OCI-LY1 (cell line): ENCODE data around the gene SP6.

Experiments
- H2AFZ ChIP-seq: fragments of 200-600 bp; sonication (generic), shearing (Covaris generic); 2 replicates; pipeline ENCODE4 v1.6.0; 2014; ENCODE audit warnings: antibody characterized with exemption, mild to moderate bottlenecking, low read length
- H3F3A ChIP-seq: fragments of 200-600 bp; sonication (generic), shearing (Covaris generic); 2 replicates; pipeline ENCODE4 v1.6.0; 2014; ENCODE audit warnings: mild to moderate bottlenecking, antibody characterized with exemption, low read length, moderate library complexity; ENCODE audit not compliant: insufficient read depth
- H3K27ac ChIP-seq: fragments of 200-600 bp; sonication (generic); 2 replicates; pipeline ENCODE4 v1.5.1; 2014; ENCODE audit warnings: low read length, mixed run types, mild to moderate bottlenecking, low read depth; ENCODE audit not compliant: poor library complexity, severe bottlenecking
- H3K27me3 ChIP-seq: fragments of 200-600 bp; sonication (generic); 2 replicates; pipeline ENCODE4 v1.6.0; 2014; ENCODE audit warnings: antibody characterized with exemption, mild to moderate bottlenecking, low read length, moderate library complexity; ENCODE audit not compliant: insufficient read depth
- H3K36me3 ChIP-seq: fragments of 200-600 bp; sonication (generic); 2 replicates; pipeline ENCODE4 v1.6.1; 2014; ENCODE audit warnings: mild to moderate bottlenecking, antibody characterized with exemption, low read length, moderate library complexity, mixed read lengths; ENCODE audit not compliant: insufficient read depth
- H3K4me1 ChIP-seq: fragments of 200-600 bp; sonication (generic); 2 replicates; pipeline ENCODE4 v1.5.1; 2014; ENCODE audit warnings: mild to moderate bottlenecking, low read length, moderate library complexity; ENCODE audit not compliant: insufficient read depth, severe bottlenecking
- H3K4me2 ChIP-seq: fragments of 200-600 bp; sonication (generic), shearing (Covaris generic); 2 replicates; pipeline ENCODE4 v1.6.1; 2014; ENCODE audit warnings: low read length
- H3K4me3 ChIP-seq: fragments of 200-600 bp; sonication (generic); 2 replicates; pipeline ENCODE4 v1.5.1; 2014; ENCODE audit warnings: low read length, low read depth, mild to moderate bottlenecking, mixed read lengths; ENCODE audit not compliant: poor library complexity, severe bottlenecking
- H3K79me2 ChIP-seq: fragments of 200-600 bp; shearing (Covaris generic); 2 replicates; pipeline ENCODE4 v1.6.1; 2016; ENCODE audit warnings: mixed run types, low read length, mixed read lengths; ENCODE audit not compliant: insufficient read depth
- H3K9ac ChIP-seq: fragments of 200-600 bp; sonication (generic), shearing (Covaris generic); 2 replicates; pipeline ENCODE4 v1.6.1; 2014; ENCODE audit warnings: mild to moderate bottlenecking, low read length, mixed read lengths
- H3K9me2 ChIP-seq: fragments of 200-600 bp; sonication (generic), shearing (Covaris generic); 2 replicates; pipeline ENCODE4 v1.6.1; 2014; ENCODE audit warnings: low read depth, mild to moderate bottlenecking, low read length, mixed read lengths
- H3K9me3 ChIP-seq: fragments of 200-600 bp; shearing (Covaris generic); 2 replicates; pipeline ENCODE4 v1.6.1; 2014; ENCODE audit warnings: low read length, mixed read lengths
- H4K20me1 ChIP-seq: fragments of 200-600 bp; sonication (generic), shearing (Covaris generic); 2 replicates; pipeline ENCODE4 v1.6.0; 2016; ENCODE audit warnings: mild to moderate bottlenecking, low read length; ENCODE audit not compliant: insufficient read depth
- EZH2 ChIP-seq: fragments of 200-600 bp; sonication (generic), shearing (Covaris generic); IDR thresholded peaks from 2 replicates; pipeline ENCODE4 v1.8.0; 2017; ENCODE audit warnings: borderline replicate concordance, mixed run types, mild to moderate bottlenecking, antibody characterized with exemption, low read length, moderate library complexity, mixed read lengths
- TF ChIP-seq, protein P1 (sequence below): fragments of 200-600 bp; sonication (generic), shearing (Covaris generic); IDR thresholded peaks from 2 replicates; pipeline ENCODE4 v1.5.1; 2017; ENCODE audit warnings: mild to moderate bottlenecking, antibody characterized with exemption, low read length, moderate library complexity, mixed read lengths

Gene SP6

DNA sequence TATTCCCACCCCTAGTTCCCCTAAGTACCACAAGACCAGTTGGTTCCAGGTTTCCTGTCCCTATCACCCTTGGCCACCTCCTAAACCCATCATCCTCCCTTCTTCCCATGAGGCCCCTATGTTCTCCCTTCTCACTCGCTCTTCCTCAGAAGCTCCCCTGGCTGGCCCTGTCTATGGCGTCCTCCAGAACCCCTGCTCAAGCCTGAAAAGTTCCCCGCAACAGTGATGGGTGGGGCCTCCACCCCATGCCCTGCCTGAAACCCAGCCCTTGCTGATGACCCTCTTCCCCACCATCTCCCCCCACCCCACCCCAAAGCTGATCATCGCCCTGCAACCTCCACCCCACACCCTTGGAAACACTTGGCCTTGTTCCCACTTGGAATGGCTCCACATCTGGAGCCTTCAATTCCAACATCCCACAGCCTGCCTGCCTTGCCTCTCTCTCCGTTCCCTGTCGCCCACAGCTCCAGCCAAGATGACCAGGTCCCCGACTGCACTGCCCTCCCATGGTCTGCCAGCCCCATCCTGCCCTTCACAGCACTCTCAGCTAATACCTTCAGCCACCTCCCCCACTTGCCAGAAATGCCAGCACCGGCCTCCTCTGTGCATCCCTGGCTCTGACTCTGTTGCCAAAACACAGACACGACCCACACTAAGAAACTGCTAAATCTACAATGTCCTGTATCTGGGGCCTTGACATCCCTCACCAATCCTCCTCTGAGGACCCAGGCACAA lies 39.9 kb downstream of the SP6 start:
- Histone ChIP-seq H3K4me1 (no peaks in the 10 kb centered on the region), H3K9me2 (no peaks in the 10 kb centered on the region), H3K36me3 (peaks cover 51% of the 10 kb centered on the region), H3K4me2 (no peak overlapping the region), H3K27ac (no peak overlapping the region), H3K4me3 (no peak overlapping the region), H2AFZ (no peak overlapping the region), H3K79me2 (no peaks in the 10 kb centered on the region), H3F3A (no peaks in the 10 kb centered on the region), H4K20me1 (no peaks in the 10 kb centered on the region), H3K27me3 (no peaks in the 10 kb centered on the region), H3K9me3 (no peaks in the 10 kb centered on the region), H3K9ac (no peak overlapping the region)
- TF ChIP-seq EZH2, result no peak
- TF ChIP-seq, protein P1, sequence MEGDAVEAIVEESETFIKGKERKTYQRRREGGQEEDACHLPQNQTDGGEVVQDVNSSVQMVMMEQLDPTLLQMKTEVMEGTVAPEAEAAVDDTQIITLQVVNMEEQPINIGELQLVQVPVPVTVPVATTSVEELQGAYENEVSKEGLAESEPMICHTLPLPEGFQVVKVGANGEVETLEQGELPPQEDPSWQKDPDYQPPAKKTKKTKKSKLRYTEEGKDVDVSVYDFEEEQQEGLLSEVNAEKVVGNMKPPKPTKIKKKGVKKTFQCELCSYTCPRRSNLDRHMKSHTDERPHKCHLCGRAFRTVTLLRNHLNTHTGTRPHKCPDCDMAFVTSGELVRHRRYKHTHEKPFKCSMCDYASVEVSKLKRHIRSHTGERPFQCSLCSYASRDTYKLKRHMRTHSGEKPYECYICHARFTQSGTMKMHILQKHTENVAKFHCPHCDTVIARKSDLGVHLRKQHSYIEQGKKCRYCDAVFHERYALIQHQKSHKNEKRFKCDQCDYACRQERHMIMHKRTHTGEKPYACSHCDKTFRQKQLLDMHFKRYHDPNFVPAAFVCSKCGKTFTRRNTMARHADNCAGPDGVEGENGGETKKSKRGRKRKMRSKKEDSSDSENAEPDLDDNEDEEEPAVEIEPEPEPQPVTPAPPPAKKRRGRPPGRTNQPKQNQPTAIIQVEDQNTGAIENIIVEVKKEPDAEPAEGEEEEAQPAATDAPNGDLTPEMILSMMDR, result no peak

- H3K36me3 ChIP-seq, result peaks cover 51% of the 10 kb centered on the region
Measured at GRCh38 chr17:47810200-47810821, 40.7 kb downstream of the SP6 start.

GRCh38 chr17:47808830-47809480 lies 42.0 kb downstream of the SP6 start:
- no peaks in the 10 kb centered on the region for H3K4me1 ChIP-seq
- no peak for TF ChIP-seq EZH2
- TF ChIP-seq, protein P1, result no peak
- H3F3A ChIP-seq, result no peaks in the 10 kb centered on the region
- no peaks in the 10 kb centered on the region for H3K9me2 ChIP-seq
- no peak overlapping the region for H3K4me3 ChIP-seq
- H4K20me1 ChIP-seq, result no peaks in the 10 kb centered on the region
- H3K79me2 ChIP-seq, result no peaks in the 10 kb centered on the region
- H3K36me3 ChIP-seq, result peaks cover 45% of the 10 kb centered on the region
- no peaks in the 10 kb centered on the region for H3K9me3 ChIP-seq
- H3K4me2 ChIP-seq, result no peak overlapping the region
- no peak overlapping the region for H2AFZ ChIP-seq
- no peaks in the 10 kb centered on the region for H3K27me3 ChIP-seq
- H3K27ac ChIP-seq, result no peak overlapping the region
- H3K9ac ChIP-seq, result no peak overlapping the region

More at GRCh38 chr17:47810200-47810821, 40.7 kb downstream of the SP6 start:
- no peaks in the 10 kb centered on the region for H3K27me3 ChIP-seq
- H3K79me2 ChIP-seq, result no peaks in the 10 kb centered on the region
- H3K9ac ChIP-seq, result no peak overlapping the region
- no peak overlapping the region for H3K4me2 ChIP-seq
- H2AFZ ChIP-seq, result no peak overlapping the region
- TF ChIP-seq, protein P1, result no peak
- no peak for TF ChIP-seq EZH2
- H3K4me1 ChIP-seq, result no peaks in the 10 kb centered on the region
- H4K20me1 ChIP-seq, result no peaks in the 10 kb centered on the region
- H3F3A ChIP-seq, result no peaks in the 10 kb centered on the region
- H3K4me3 ChIP-seq, result no peak overlapping the region
- H3K9me3 ChIP-seq, result no peaks in the 10 kb centered on the region
- no peaks in the 10 kb centered on the region for H3K9me2 ChIP-seq
- H3K27ac ChIP-seq, result no peak overlapping the region
